CD4-positive, alpha-beta T cell treated with Interleukin-4 for 1 hour (primary cell): ENCODE data around the gene SGSH.
"Not testable (repeated sequence)": the region's sequence is repeated elsewhere in the genome, so short reads cannot be mapped to it uniquely, and the experiment has no call there.

Experiments used
- DNase-seq, 2 donors: peaks; one replicate each; pipeline ENCODE4 v3.0.0-alpha.2; 2020 to 2022

SGSH gene

DNA sequence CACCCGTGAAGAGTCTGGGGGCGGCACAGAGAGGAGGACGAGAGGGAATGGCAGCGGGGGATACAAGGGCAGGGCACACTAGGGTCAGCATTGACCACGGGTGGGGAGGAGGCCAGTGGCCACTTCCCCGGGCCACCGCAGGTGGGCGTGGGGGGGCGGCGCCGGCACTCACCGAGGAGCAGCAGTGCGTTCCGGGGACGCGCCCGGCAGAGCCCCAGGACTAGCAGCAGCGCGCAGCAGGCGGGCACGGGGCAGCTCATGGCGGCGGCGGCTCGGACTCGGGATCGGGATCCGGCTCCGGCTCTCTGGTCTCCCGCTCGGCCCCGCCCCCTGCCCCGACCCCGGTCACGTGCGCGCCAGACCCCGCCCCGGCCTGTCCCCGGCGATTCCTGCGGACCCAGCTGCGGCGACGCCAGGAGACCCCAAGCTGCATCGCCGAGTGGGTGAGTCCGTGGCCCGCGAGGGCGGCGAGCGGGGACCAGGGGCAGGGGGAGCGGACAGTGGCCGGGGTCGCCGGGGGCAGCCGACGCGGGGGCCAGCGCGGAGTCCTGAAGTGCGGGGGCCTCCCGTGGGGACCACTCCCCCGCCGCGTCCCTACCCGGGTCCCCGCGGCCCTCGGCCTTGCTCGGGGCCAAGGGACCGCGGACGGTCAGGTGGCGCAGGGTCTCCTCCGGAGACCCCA, at the start of gene SGSH, which contains the start of gene SLC26A11:
Gene SGSH, minus strand, starts transcription at position 280 of the 682 bp plus-strand sequence. Its CDS starts 20 bp downstream, at position 260.
Gene SLC26A11, plus strand, starts transcription at position 374 of the 682 bp plus-strand sequence. CDS start 1,134 bp downstream, outside the sequence.
- DNase-seq: peak; percentile 60 to 62

DNA sequence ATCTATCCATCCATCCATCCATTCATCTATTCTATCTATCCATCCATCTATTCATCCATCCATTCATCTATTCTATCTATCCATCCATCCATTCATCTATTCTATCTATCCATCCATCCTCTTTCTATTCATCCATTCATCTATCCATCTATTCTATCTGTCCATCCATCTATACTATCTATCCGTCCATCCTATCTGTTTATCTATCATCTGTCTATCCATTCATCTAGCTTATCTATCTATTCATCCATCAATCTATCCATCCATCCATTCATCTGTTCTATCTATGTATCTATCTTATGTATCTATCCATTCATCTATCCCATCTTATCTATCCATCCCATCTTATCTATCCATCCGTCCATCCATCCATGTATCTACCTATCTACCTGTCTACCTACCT, 49.3 kb upstream of the SGSH start:
- no peak for DNase-seq

DNA sequence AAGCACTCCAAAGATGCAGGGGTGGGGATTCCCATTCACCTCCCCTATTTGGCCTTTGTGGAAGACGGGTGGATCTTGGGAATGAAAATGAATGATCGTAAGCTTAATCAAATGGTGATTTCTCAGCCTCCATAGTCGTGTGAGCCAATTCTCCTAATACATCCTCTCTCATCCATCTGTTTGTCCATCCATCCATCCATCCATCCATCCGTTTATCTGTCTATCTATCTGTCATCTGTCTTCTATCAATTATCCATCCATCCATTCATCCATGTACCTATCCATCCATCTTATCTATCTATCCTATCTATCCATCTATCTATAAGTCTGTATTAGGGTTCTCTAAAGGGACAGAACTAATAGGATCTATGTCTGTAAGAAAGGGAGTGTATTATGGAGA, 48.3 kb upstream of the SGSH start:
- DNase-seq: no peak

DNA sequence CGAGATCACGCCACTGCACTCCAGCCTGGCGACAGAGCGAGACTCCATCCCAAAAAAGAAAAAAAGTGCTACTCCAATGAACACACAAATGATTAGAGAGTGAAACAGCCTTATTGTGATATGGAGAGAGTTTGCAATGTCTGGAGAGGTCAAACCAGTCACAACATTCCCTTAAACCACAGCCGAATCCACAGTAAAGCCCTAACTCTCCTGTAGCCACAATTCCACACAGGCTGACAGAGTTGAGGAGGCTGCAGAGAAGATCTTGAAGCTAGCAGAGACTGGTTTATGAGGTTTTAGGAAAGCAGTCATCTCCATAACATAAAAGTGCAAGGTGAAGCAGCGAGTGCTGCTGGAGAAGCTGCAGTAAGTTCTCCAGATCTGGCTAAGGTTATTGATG, 47.3 kb upstream of the SGSH start:
- no peak for DNase-seq

DNA sequence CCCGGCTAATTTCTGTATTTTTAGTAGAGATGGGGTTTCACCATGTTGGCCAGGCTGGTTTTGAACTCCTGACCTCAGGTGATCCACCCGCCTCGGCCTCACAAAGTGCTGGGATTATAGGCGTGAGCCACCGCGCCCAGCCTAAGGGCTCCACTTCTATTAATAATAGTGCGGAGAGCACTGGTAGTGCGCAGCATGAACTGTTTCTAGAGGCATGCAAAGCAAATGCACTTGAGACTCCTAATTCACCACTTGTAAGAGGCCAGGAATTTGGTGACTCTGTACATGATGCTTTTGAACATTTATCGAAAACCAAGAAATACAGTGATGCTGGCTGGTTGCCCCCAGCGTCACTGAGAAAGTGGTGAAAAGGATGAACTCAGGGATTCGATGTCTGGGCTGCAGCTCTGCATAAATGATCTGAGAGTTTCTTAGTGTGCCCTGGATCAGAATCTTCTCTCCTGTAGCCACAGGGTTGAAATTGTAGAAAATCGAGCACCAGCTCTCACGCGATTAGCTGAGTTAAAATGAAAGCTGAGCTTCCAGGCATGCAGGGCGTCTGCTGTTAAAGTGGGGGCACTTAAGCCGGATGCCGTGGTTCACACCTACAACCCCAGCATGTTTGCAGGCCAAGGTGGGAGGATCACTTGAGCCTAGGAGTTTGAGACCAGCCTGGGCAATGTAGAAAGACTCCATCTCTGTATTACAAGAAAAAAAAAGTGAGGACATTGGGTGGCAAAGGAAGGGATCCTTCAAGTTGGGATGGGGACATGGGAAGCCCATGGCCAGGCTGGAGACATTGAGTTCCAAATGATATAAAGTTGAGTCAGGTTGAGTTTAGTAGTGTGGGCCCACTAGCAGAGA, 45.3 kb upstream of the SGSH start:
- DNase-seq: peak; percentile 64 to 74

DNA sequence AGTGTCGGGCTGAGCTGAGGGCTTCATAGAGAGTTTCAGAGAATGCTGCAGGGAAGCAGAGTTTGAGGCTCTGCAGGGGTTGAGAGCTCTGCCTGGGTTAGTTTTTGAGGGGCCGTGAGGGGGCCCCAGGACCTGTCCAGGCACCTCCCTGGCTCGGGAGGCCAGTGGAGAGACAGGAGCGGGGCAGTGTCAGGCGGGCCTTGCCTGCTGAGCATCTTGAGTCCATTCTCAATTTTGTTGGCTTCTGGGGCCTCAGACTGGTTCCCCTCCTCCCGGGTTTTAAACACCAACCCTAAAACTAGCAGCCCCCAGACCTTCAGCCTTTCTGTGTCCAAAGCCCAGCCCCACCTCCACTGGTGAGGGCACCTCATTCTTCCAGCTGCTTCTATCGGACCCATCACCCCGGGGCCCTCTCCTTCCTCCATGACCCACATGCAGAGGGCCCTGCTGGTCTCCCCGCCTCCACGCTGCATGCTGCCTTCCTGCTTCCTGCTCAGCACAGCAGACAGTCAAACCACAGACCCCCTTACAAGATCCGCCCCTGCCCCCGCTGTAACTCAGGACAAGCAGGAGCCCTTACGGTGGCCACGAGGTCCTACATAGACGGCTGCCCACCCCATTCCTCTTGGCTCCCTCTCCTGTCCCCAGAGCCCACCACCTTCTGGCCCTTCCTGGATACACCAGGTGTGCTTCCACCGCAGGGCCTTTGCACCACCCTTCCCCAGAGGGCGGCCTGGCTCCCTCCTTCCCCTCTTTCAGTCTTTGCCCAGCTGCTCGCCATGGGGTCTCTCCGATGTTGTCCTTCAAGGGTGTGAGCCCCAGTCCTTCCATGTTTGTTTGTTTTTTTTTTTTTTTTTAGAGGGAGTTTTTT, 44.3 kb upstream of the SGSH start:
- DNase-seq: peak; percentile 39 to 55

DNA sequence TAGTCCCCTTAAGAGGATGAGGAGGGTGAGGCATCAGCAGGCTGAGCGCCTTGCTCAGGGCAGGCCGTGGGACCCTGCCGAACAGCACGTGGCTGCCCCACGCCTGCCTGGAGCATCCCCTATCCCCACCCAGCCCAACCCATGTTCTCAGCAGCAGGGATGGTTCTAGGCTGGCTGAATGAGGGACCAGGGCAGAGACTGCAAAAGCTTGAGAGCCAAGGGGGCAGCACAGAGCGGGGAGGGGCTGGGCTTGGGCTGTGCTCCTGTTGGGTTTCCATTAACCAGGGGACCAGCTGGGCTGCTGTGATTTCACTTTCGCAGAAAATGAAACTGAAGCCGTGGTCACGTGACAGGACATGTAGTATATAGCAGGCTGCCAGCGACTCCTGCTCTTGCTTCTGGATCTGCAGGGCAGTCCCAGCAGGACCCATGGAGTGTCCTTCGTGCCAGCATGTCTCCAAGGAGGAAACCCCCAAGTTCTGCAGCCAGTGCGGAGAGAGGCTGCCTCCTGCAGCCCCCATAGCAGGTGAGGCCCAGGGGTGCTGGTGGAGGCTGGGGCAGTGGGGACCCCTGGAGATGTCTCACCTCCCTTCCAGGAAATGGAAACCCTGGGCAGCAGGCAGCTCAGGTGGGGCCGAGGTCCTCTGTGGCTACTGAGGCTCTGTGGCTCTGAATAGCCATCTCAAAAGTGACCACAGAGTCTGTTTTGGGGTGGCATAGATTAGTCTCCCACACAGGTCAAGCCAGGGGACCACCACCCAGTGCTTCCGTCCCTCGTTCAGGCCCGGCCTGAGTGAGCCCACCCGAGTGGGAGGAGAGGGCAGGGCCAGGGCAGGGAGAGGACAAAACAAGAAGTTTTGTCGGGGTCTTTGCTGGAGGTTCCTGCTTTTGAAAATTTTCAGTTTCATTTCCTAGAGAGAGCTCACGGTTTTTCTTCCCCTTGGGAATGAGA, 43.4 kb upstream of the SGSH start:
- DNase-seq: peak; percentile 87 to 90

DNA sequence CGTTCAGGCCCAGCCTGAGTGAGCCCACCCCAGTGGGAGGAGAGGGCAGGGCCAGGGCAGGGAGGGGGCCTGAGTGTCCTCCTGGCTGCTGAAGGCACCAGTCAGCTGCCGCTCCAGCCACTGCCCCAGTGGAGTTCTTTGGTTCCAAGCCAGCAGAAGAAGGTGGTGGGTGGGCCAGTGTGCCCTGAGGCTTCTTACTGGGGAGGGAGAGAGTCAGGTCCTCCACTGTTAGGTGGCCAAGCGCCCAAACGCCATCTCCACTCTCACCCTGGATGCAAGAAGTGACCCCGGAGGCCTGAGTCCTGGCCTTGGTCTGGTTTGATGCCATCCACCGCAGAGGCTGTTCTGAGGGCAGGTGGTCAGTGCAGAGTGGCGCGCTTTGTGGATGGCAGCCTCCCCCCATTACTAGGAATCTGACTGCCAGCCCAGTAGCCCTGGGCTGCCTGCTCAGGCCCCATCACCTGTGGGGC, 42.7 kb upstream of the SGSH start:
- no peak for DNase-seq

DNA sequence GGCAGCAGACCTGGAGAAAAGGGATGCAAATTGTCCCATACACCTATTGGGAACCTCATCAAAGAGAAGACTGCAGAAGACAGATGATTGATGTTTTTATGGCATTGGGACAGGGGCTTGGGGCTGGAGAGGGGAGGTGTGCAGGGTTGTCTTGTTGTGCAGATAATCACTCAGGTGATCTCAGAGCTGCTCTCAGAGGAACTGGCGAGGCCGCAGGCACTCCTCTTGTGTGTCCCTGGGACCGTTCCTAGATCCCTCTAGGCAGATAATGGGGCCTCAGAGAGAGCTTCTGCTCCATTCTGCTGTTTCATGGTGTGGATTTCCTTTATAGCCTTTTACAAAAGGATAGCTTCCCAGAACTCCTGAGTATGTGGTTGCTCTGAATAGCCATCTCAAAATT, 42.2 kb upstream of the SGSH start:
- DNase-seq: no peak

DNA sequence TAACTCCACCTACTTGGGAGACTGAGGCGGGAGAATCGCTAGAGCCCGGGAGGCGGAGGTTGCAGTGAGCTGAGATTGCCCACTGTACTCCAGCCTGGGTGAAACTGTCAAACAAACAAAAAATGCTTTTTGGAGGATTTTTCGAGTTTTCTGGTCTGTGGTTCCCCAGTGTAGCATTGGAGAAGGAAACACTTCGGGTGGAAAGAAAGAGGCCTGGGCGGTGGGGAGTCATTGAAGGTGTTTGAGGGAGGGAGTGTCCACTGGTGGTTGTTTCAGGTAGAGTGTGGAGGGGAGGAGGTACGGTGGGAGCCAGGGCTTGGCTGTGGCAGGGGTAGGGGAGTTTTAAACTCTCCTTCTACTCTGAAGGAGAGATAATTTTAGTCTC, 41.8 kb upstream of the SGSH start:
- no peak for DNase-seq

DNA sequence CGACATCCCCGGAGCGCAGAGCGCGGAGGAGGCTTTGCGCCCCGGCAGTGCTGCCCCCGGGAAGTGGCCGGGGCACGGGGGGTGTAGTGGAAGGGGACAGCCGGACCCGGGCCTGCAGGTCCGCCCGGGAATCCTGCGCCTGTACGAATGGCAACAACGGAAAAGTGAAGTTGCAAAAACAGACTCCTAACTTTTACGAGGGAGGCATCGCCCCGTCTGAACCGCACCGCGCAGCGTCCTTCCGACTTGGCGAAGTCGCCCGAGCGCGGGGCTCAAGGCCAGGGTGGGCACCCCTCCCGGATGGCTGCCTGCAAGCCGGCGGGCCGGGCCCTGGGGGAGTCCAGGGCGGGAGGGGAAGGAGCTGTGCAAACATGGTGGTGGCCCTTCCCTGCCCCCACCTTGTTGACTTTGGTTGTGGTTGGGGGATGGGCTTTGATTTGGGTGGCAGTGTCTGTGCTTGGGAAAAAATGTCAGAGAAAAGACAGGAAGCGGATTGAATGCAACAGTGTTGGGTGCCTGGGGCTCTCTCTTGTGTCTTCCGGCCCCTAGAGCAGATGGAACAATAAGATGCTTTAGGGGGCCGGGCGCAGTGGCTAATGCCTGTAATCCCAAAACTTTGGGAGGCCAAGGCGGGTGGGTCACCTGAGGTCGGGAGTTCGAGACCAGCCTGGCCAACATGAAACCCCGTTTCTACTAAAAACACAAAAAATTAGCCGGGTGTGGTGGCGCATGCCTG, 41.2 kb upstream of the SGSH start:
- DNase-seq: peak; percentile 74 to 83

DNA sequence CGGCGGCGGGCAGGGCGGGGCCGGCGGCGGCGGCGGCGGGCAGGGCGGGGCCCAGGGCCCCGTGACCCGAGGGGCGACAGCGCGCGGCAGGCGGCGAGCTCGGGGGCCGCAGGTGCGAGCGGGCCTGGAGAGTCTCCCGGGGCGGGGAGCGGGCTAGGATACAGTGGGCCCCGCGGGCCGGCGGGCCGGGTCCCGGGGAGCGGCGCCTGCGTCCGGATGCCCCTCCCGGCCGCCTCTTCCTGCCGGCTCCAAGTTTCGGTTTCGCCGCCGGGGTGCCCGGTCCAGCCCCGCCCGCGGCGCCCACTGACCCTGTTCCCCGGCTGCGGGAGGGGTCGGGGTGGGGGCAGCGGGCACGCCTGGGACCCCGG, 40.6 kb upstream of the SGSH start, which contains the start of gene RNF213:
Gene RNF213, plus strand, starts transcription at position 62 of the 368 bp plus-strand sequence. CDS start 2,830 bp downstream, outside the sequence.
- peak; percentile 55 to 65 for DNase-seq

DNA sequence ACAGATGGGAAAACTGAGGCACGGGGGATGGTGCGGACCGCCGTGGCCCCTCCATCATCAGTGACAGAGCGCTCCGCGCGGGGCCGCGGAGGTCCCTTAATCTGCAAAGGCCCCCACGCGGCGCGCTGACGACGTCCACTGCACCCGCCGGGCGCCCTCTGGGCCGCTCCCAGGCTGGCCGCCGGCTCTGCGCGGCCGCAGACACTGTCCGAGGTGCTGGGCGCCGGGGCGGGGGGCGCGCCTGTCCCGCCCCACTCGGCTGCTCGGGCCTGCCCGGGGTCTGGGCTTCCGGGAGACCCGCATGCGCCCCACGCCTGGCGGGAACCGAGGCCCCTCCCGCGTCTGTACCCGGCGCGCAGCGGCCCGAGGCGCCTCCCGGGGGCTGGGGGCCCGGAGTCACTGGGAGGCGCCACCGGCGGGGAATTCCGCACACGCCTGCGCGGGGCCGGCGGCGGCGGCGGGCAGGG, 40.0 kb upstream of the SGSH start:
- peak; percentile 81 to 83 for DNase-seq

DNA sequence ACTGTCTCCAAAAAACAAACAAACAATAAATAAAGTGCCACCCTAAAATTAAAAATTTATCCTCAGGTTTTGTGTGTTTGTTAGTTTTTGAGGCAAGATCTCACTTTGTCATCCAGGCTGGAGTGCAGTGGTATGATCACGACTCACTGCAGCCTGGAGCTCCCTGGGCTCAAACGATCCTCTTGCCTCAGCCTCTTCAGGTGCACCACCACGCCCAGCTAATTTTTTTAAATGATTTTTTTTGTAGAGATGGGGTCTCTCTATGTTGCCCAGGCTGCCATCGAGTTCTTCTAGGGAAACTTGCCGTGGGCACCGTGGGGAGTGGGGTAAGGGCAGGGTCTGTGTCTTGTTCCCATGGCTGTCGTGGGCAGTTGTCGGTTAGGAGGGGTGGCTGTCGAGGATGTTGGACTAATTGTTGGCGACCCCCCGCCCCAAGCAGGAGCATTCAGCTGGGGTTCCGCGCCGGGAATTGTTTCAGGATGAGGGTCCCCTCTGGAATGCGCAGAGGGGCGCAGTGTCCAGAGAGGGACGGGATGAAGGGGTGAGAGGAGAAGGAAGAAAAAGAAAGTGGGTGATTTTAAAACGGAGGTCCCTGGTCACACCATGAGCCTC, 39.4 kb upstream of the SGSH start:
- no peak for DNase-seq

DNA sequence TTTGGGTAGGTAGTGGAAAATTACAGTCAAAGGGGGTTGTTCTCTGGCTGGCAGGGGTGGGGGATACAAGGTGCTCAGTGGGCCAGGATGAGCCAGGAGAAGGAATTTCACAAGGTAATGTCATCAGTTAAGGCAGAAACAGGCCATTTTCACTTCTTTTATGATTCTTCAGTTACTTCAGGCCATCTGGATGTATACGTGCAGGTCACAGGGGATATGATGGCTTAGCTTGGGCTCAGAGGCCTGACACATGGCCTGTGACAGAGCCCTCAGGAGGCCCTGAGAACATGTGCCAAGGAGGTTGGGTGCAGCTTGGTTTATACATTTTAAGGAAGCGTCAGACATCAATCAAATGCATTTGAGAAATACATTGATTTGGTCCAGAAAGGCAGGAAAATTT, 38.2 kb upstream of the SGSH start:
- DNase-seq: not testable (repeated sequence)

DNA sequence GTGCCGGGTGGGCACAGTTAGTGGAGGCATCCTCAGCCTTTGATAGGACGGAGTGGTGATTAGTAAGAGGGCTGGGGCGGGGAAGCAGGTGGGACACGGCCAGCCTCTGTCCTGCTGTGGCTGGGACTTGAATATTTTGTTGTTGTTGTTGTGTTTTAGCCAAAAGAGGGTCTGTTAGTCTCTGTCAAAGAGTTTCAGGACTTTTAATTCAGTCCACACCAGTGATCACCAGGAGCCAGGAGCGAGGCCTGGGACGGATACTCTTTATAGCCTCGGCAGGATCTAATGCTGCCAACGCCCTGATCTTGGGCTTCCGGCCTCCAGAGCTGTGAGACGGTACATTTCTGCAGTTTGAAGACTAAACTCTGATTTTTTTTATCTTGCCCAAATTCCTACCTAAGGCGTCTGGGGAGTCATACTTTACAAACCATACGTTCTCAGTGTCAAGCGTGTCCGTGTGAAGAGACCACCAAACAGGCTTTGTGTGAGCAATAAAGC, 37.6 kb upstream of the SGSH start:
- no peak for DNase-seq

DNA sequence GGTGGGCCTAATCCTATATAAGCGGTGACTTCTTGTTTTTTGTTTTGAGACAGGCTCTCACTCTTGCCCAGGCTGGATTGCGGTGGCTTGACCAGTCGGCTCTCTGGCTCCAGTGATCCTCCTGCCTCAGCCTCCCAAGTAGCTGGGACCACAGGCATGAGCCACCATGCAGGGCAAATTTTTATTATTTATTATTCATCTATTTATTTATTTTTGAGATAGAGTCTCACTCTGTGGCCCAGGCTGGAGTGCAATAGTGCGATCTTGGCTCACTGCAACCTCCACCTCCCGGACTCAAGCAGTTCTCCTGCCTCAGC, 35.9 kb upstream of the SGSH start:
- no peak for DNase-seq

DNA sequence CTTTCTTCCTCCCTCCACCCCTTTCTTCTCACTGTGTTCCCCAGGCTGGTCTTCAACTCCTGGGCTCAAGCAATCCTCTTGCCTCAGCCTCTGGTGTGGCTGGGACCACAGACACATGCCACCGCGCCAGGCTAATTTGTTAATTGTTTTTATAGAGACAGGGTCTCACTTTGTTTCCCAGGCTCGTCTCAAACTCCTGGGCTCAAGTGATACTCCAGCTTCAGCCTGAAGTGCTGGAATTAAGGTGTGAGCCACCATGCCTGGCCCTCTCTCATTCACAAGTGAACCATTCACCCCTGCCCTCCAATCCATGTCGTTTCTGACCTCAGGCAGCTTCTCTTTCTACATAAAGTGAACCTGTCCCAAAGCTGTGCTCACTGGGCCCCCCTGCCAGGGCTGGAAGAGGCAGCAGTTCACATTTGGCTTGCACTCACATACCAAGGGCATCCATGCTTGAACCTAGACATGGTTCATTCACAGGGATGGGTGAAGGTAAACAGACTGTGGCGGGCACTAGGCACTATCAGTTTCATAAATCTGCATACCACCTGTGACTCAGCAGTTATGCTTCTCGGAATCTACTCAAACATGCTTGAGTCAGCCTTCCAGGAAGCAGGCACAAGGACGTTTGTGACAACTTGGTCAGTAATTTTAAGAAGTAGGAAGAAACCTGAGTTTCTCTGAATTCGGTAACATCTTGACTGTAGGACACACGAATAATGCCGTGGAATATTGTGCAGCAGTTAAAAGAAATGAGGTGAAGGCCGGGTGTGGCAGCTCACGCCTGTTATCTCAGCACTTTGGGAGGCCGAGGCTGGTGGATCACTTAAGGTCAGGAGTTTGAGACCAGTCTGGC, 34.5 kb upstream of the SGSH start:
- peak; percentile 68 to 79 for DNase-seq
